RWPE2 (cell line): Measurements from ENCODE around the gene TSPAN33.
A peak's percentile ranks its signal among the peaks of the same experiment; 100 is the strongest.

Source experiments
- ATAC-seq: fragments of 200-7000 bp; cut with Tn5 transposase; 3 replicates; pipeline ENCODE4 v1.9.1; 2021; ENCODE audit warnings: low read depth
- DNase-seq: peaks from one replicate; pipeline ENCODE4 v3.0.0-alpha.2; 2020; ENCODE audit warnings: low spot score
- H3K27ac ChIP-seq: fragments of 450-650 bp; 2 replicates; pipeline ENCODE4 v1.5.1; 2017; ENCODE audit warnings: mild to moderate bottlenecking; ENCODE audit not compliant: poor library complexity, severe bottlenecking
- H3K27me3 ChIP-seq: fragments of 250-450 bp; sonication (Bioruptor Pico); 2 replicates; pipeline ENCODE4 v1.5.1; 2021; ENCODE audit warnings: mild to moderate bottlenecking, moderate library complexity; ENCODE audit not compliant: insufficient read depth, poor library complexity, severe bottlenecking
- H3K36me3 ChIP-seq: fragments of 250-450 bp; sonication (Bioruptor Pico); 2 replicates; pipeline ENCODE4 v1.5.1; 2020; ENCODE audit warnings: low read depth, mild to moderate bottlenecking, moderate library complexity
- H3K4me1 ChIP-seq: fragments of 250-450 bp; sonication (Bioruptor Pico); 2 replicates; pipeline ENCODE4 v1.5.1; 2021; ENCODE audit warnings: mild to moderate bottlenecking, moderate library complexity; ENCODE audit not compliant: insufficient read depth, poor library complexity, severe bottlenecking
- H3K4me3 ChIP-seq: fragments of 250-450 bp; sonication (Bioruptor Pico); 2 replicates; pipeline ENCODE4 v1.5.1; 2021; ENCODE audit warnings: mild to moderate bottlenecking, moderate library complexity; ENCODE audit not compliant: severe bottlenecking
- H3K9me3 ChIP-seq: fragments of 250-450 bp; sonication (Bioruptor Pico); 2 replicates; pipeline ENCODE4 v1.5.1; 2021; ENCODE audit warnings: mild to moderate bottlenecking, moderate library complexity; ENCODE audit not compliant: severe bottlenecking
- CTCF ChIP-seq: fragments of 450-650 bp; IDR thresholded peaks from one replicate; pipeline ENCODE4 v1.5.1; 2017; ENCODE audit warnings: mild to moderate bottlenecking, moderate library complexity; ENCODE audit not compliant: poor library complexity, severe bottlenecking

TSPAN33 gene

GRCh38 chr7:129166745-129167144 is 22.2 kb downstream of the TSPAN33 start:
- no peak overlapping the region for H3K27ac ChIP-seq
- no peaks in the 10 kb centered on the region for H3K4me1 ChIP-seq
- no peak overlapping the region for H3K4me3 ChIP-seq
- H3K36me3 ChIP-seq = no peaks in the 10 kb centered on the region
- no peaks in the 10 kb centered on the region for H3K9me3 ChIP-seq
- DNase-seq (no peak), ATAC-seq (no peak)
- no peaks in the 10 kb centered on the region for H3K27me3 ChIP-seq
- no peak for TF ChIP-seq CTCF

- Histone ChIP-seq H3K27me3 (no peaks in the 10 kb centered on the region), H3K36me3 (no peaks in the 10 kb centered on the region), H3K27ac (no peak overlapping the region), H3K4me3 (no peak overlapping the region), H3K4me1 (no peaks in the 10 kb centered on the region), H3K9me3 (no peaks in the 10 kb centered on the region)
- no peak for TF ChIP-seq CTCF
- DNase-seq (no peak), ATAC-seq (no peak)
Measured at GRCh38 chr7:129167817-129168216, 23.3 kb downstream of the TSPAN33 start.

- Histone ChIP-seq H3K27ac (no peak overlapping the region), H3K4me3 (peak overlapping the region; percentile 26), H3K9me3 (no peaks in the 10 kb centered on the region), H3K27me3 (no peaks in the 10 kb centered on the region), H3K36me3 (no peaks in the 10 kb centered on the region), H3K4me1 (no peaks in the 10 kb centered on the region)
- DNase-seq (no peak), ATAC-seq (peak; percentile 63)
- no peak for TF ChIP-seq CTCF
Measured at GRCh38 chr7:129168231-129169021, 23.9 kb downstream of the TSPAN33 start.

- H3K4me3 ChIP-seq = peak overlapping the region; percentile 26
- no peaks in the 10 kb centered on the region for H3K9me3 ChIP-seq
- no peaks in the 10 kb centered on the region for H3K27me3 ChIP-seq
- H3K27ac ChIP-seq = no peak overlapping the region
- no peaks in the 10 kb centered on the region for H3K36me3 ChIP-seq
- no peaks in the 10 kb centered on the region for H3K4me1 ChIP-seq
- no peak for TF ChIP-seq CTCF
- ATAC-seq = peak; percentile 79
- DNase-seq = no peak
Measured at GRCh38 chr7:129169171-129169671, 24.7 kb downstream of the TSPAN33 start.
